Measurements from ENCODE around the gene ERC2. TPM values are rescaled to one million over a fixed set of nuclear protein-coding genes. Genes with fewer than 3 reads are reported as not detected.

The ERC2 gene
- total and polyA plus RNA-seq, 2 of the 8 experiments (the other 6 are each of a cell fraction or from before 2014, with no cell fraction given): 16.4 to 22.8 TPM

DNA sequence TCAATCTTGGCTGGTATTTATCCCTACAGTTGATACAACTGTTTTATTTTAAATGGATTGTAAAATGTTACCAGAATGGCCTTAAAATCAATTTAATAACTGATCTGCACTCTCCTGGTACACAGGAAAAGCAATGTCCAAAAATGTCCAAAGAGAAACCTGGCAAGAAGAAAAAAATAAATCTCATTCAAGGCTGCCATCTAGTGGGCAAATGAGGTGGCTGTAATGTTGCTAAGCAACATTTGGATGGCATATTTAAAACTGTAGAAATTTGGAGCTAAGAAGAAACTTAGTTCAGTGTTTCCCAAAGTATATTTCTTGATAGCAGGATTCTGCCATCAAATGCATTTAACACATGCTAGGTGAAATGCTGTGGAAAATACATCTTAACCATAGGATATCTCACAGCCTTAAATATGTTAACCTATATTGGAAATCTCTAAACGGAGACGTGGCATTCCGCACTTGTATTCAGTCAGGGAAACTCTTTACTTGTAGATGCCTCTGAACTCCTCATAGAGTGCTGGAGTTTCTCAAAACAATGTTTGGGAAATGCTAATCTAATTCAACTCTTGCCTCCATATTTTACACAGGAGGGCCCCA is 216.8 kb downstream of the ERC2 start (continued):
- TF ChIP-seq, protein P1, sequence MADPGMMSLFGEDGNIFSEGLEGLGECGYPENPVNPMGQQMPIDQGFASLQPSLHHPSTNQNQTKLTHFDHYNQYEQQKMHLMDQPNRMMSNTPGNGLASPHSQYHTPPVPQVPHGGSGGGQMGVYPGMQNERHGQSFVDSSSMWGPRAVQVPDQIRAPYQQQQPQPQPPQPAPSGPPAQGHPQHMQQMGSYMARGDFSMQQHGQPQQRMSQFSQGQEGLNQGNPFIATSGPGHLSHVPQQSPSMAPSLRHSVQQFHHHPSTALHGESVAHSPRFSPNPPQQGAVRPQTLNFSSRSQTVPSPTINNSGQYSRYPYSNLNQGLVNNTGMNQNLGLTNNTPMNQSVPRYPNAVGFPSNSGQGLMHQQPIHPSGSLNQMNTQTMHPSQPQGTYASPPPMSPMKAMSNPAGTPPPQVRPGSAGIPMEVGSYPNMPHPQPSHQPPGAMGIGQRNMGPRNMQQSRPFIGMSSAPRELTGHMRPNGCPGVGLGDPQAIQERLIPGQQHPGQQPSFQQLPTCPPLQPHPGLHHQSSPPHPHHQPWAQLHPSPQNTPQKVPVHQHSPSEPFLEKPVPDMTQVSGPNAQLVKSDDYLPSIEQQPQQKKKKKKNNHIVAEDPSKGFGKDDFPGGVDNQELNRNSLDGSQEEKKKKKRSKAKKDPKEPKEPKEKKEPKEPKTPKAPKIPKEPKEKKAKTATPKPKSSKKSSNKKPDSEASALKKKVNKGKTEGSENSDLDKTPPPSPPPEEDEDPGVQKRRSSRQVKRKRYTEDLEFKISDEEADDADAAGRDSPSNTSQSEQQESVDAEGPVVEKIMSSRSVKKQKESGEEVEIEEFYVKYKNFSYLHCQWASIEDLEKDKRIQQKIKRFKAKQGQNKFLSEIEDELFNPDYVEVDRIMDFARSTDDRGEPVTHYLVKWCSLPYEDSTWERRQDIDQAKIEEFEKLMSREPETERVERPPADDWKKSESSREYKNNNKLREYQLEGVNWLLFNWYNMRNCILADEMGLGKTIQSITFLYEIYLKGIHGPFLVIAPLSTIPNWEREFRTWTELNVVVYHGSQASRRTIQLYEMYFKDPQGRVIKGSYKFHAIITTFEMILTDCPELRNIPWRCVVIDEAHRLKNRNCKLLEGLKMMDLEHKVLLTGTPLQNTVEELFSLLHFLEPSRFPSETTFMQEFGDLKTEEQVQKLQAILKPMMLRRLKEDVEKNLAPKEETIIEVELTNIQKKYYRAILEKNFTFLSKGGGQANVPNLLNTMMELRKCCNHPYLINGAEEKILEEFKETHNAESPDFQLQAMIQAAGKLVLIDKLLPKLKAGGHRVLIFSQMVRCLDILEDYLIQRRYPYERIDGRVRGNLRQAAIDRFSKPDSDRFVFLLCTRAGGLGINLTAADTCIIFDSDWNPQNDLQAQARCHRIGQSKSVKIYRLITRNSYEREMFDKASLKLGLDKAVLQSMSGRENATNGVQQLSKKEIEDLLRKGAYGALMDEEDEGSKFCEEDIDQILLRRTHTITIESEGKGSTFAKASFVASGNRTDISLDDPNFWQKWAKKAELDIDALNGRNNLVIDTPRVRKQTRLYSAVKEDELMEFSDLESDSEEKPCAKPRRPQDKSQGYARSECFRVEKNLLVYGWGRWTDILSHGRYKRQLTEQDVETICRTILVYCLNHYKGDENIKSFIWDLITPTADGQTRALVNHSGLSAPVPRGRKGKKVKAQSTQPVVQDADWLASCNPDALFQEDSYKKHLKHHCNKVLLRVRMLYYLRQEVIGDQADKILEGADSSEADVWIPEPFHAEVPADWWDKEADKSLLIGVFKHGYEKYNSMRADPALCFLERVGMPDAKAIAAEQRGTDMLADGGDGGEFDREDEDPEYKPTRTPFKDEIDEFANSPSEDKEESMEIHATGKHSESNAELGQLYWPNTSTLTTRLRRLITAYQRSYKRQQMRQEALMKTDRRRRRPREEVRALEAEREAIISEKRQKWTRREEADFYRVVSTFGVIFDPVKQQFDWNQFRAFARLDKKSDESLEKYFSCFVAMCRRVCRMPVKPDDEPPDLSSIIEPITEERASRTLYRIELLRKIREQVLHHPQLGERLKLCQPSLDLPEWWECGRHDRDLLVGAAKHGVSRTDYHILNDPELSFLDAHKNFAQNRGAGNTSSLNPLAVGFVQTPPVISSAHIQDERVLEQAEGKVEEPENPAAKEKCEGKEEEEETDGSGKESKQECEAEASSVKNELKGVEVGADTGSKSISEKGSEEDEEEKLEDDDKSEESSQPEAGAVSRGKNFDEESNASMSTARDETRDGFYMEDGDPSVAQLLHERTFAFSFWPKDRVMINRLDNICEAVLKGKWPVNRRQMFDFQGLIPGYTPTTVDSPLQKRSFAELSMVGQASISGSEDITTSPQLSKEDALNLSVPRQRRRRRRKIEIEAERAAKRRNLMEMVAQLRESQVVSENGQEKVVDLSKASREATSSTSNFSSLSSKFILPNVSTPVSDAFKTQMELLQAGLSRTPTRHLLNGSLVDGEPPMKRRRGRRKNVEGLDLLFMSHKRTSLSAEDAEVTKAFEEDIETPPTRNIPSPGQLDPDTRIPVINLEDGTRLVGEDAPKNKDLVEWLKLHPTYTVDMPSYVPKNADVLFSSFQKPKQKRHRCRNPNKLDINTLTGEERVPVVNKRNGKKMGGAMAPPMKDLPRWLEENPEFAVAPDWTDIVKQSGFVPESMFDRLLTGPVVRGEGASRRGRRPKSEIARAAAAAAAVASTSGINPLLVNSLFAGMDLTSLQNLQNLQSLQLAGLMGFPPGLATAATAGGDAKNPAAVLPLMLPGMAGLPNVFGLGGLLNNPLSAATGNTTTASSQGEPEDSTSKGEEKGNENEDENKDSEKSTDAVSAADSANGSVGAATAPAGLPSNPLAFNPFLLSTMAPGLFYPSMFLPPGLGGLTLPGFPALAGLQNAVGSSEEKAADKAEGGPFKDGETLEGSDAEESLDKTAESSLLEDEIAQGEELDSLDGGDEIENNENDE (IDR thresholded peaks at IDR 0.05; ENCODE audit: insufficient replicate concordance, low read length): no peak
- no peak for TF ChIP-seq SRF (IDR thresholded peaks at IDR 0.05; ENCODE audit: low read depth, low read length)

Data from H1 (cell line).